Measurements from ENCODE around the gene FOLR2. TPM values are rescaled to one million over a fixed set of nuclear protein-coding genes. Genes with fewer than 3 reads are reported as not detected.

Gene FOLR2
- total RNA-seq, 1 experiment from 2014 or later = not detected

- Histone ChIP-seq H2AFZ (ENCODE audit: low read depth, low read length, poor library complexity, severe bottlenecking) (no peak overlapping the region), H3K9me3 (ENCODE audit: control insufficient read depth in 1 of 2, insufficient read depth in 1 of 2, low read depth in 1 of 2, low read length in 2 of 2) (no peaks in the 10 kb centered on the region), H3K9ac (ENCODE audit: low read length) (no peak overlapping the region), H3K4me1 (ENCODE audit: control insufficient read depth in 1 of 2, insufficient read depth in 2 of 2, low read length in 2 of 2) (peaks cover 9 to 22% of the 10 kb centered on the region in 2 experiments; a peak in 3 of 4 replicates), H3K9me2 (ENCODE audit: insufficient read depth) (no peaks in the 10 kb centered on the region), H3K4me2 (ENCODE audit: low read length) (no peak overlapping the region), H3K27me3 (ENCODE audit: insufficient read depth, low read length) (no peaks in the 10 kb centered on the region), H3K36me3 (ENCODE audit: control insufficient read depth in 1 of 2, insufficient read depth in 2 of 2, low read length in 2 of 2) (peaks cover 9 to 22% of the 10 kb centered on the region in 2 experiments; a peak in 3 of 4 replicates), H3K79me2 (ENCODE audit: insufficient read depth, low read length) (peaks cover 5% of the 10 kb centered on the region; the same call in 1 of the 2 replicates), H4K20me1 (ENCODE audit: insufficient read depth) (no peaks in the 10 kb centered on the region), H3K27ac (ENCODE audit: low read depth, low read length) (no peak overlapping the region), H3K4me3 (replicated peaks in 1 of 2; ENCODE audit: low read depth in 1 of 2, low read length in 2 of 2) (no peak overlapping the region)
- ChIA-PET CTCF (no interaction called here), POLR2A (no interaction called here), RAD21 (ENCODE audit: low non-redundant PET in 1 of 2, low total read pairs in 2 of 2, uncharacterized antibody in 2 of 2, unreplicated experiment in 2 of 2) (no interaction called here)
- ATAC-seq (no peak), DNase-seq (ENCODE audit: low read depth, low spot score) (no peak)
- TF ChIP-seq FOSL1 (IDR thresholded peaks at IDR 0.05; ENCODE audit: low read depth) (no peak), CTCF (IDR thresholded peaks at IDR 0.05 in 2 of 3, conservative IDR thresholded peaks at IDR 0.05 in 1 of 3; ENCODE audit: borderline replicate concordance in 1 of 3, insufficient read depth in 1 of 3, low read depth in 2 of 3, low read length in 2 of 3) (no peak), ZFX (IDR thresholded peaks at IDR 0.05) (no peak), SP1 (IDR thresholded peaks at IDR 0.05; ENCODE audit: low read depth) (no peak)
- intact Hi-C loops (cut with micrococcal nuclease) = loop anchor here (10.0 kb wide), 1 partner anchor 205 kb away; the partner anchor contains the start of gene CLPB
- BruUV-seq (replicated peaks) = no TSS peak
Measured at GRCh38 chr11:72229336-72229924, 12.8 kb downstream of the FOLR2 start.

DNA sequence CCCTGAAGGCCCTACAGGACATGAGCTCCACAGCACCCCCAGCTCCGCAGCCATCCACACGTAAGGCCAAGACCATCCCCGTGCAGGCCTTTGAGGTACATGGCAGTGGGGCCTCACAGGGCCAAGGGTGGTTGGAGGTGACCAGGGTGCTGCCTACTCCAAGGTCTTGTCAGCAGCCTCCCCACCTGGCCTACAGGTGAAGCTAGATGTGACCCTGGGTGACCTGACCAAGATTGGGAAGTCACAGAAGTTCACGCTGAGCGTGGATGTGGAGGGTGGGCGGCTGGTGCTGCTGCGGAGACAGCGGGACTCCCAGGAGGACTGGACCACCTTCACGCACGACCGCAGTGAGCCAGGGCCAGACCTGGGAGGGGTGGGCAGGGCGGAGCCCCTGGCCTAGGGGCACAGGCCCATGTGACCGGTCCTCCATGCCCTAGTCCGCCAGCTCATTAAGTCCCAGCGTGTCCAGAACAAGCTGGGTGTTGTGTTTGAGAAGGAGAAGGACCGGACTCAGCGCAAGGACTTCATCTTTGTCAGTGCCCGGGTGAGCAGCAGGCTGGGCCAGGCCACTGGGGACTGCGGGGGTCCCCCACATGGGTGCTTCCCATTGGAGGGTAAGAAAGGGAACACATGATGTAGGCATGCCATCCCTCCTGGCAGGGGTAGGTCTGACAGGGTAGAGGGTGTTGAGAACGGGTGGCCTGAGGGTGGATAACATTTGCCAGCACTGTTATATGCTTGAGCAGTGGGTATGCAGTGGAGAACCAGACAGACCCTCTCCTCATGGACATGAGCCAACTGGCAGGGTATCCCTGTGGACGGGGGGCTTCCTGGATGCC is 13.6 kb downstream of the FOLR2 start:
- Histone ChIP-seq H4K20me1 (ENCODE audit: insufficient read depth) (no peaks in the 10 kb centered on the region), H3K9me3 (ENCODE audit: control insufficient read depth in 1 of 2, insufficient read depth in 1 of 2, low read depth in 1 of 2, low read length in 2 of 2) (no peaks in the 10 kb centered on the region), H3K4me3 (replicated peaks in 1 of 2; ENCODE audit: low read depth in 1 of 2, low read length in 2 of 2) (no peak overlapping the region), H2AFZ (ENCODE audit: low read depth, low read length, poor library complexity, severe bottlenecking) (no peak overlapping the region), H3K79me2 (ENCODE audit: insufficient read depth, low read length) (peaks cover 3% of the 10 kb centered on the region; the same call in 1 of the 2 replicates), H3K36me3 (ENCODE audit: control insufficient read depth in 1 of 2, insufficient read depth in 2 of 2, low read length in 2 of 2) (peaks cover 9 to 22% of the 10 kb centered on the region in 2 experiments; a peak in 3 of 4 replicates), H3K9me2 (ENCODE audit: insufficient read depth) (no peaks in the 10 kb centered on the region), H3K9ac (ENCODE audit: low read length) (no peak overlapping the region), H3K4me2 (ENCODE audit: low read length) (no peak overlapping the region), H3K27me3 (ENCODE audit: insufficient read depth, low read length) (no peaks in the 10 kb centered on the region), H3K27ac (ENCODE audit: low read depth, low read length) (no peak overlapping the region), H3K4me1 (ENCODE audit: control insufficient read depth in 1 of 2, insufficient read depth in 2 of 2, low read length in 2 of 2) (peaks cover 8 to 20% of the 10 kb centered on the region in 2 experiments; a peak in 3 of 4 replicates)
- BruUV-seq (replicated peaks) = no TSS peak
- ChIA-PET CTCF (no interaction called here), POLR2A (no interaction called here), RAD21 (ENCODE audit: low non-redundant PET in 1 of 2, low total read pairs in 2 of 2, uncharacterized antibody in 2 of 2, unreplicated experiment in 2 of 2) (no interaction called here)
- DNase-seq (ENCODE audit: low read depth, low spot score) (no peak), ATAC-seq (no peak)
- intact Hi-C loops (cut with micrococcal nuclease) = loop anchor here (10.0 kb wide), 1 partner anchor 205 kb away; the partner anchor contains the start of gene CLPB
- TF ChIP-seq ELF1 (IDR thresholded peaks at IDR 0.05; ENCODE audit: borderline replicate concordance, low read depth) (no peak), POLR2A (IDR thresholded peaks at IDR 0.05; ENCODE audit: borderline replicate concordance, extremely low read depth, insufficient read depth, insufficient read length) (no peak), EGR1 (IDR thresholded peaks at IDR 0.05; ENCODE audit: low read depth) (no peak)
- TF ChIP-seq, protein P1, sequence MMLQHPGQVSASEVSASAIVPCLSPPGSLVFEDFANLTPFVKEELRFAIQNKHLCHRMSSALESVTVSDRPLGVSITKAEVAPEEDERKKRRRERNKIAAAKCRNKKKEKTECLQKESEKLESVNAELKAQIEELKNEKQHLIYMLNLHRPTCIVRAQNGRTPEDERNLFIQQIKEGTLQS (IDR thresholded peaks at IDR 0.05) = no peak
